ENCODE data around the gene RASGEF1B. TPM values are rescaled to one million over a fixed set of nuclear protein-coding genes. Genes with fewer than 3 reads are reported as not detected.
A peak's percentile ranks its signal among the peaks of the same experiment; 100 is the strongest.

RASGEF1B gene
- total RNA-seq, 1 donor from 2014 or later = 43.7 TPM

- H3K9me3 Mint-ChIP-seq = no peaks in the 10 kb centered on the region
- H3K27ac Mint-ChIP-seq = no peak overlapping the region
- intact Hi-C loops (cut with micrococcal nuclease) = no loop called here
- H3K36me3 Mint-ChIP-seq (ENCODE audit: low read depth) = peaks cover 97% of the 10 kb centered on the region
- no peak for ATAC-seq (ENCODE audit: low read depth)
- DNase-seq = no peak
- no peaks in the 10 kb centered on the region for H3K4me1 Mint-ChIP-seq
- ChIA-PET POLR2A (no interaction called here), CTCF (interaction anchor here (1.0 kb wide), 1 partner anchor 915 kb away, joined by 3 read pairs; no protein-coding TSS in a partner anchor)
- no peak overlapping the region for H3K4me3 Mint-ChIP-seq
- no peaks in the 10 kb centered on the region for H3K27me3 Mint-ChIP-seq
- TF ChIP-seq, protein P1, sequence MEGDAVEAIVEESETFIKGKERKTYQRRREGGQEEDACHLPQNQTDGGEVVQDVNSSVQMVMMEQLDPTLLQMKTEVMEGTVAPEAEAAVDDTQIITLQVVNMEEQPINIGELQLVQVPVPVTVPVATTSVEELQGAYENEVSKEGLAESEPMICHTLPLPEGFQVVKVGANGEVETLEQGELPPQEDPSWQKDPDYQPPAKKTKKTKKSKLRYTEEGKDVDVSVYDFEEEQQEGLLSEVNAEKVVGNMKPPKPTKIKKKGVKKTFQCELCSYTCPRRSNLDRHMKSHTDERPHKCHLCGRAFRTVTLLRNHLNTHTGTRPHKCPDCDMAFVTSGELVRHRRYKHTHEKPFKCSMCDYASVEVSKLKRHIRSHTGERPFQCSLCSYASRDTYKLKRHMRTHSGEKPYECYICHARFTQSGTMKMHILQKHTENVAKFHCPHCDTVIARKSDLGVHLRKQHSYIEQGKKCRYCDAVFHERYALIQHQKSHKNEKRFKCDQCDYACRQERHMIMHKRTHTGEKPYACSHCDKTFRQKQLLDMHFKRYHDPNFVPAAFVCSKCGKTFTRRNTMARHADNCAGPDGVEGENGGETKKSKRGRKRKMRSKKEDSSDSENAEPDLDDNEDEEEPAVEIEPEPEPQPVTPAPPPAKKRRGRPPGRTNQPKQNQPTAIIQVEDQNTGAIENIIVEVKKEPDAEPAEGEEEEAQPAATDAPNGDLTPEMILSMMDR (IDR thresholded peaks at IDR 0.05) = no peak
These were observed 26.5 kb downstream of the RASGEF1B start for GRCh38 chr4:81445196-81445595.

- DNase-seq (no peak), ATAC-seq (ENCODE audit: low read depth) (no peak)
These were observed 29.1 kb downstream of the RASGEF1B start for GRCh38 chr4:81442484-81443085.

DNA sequence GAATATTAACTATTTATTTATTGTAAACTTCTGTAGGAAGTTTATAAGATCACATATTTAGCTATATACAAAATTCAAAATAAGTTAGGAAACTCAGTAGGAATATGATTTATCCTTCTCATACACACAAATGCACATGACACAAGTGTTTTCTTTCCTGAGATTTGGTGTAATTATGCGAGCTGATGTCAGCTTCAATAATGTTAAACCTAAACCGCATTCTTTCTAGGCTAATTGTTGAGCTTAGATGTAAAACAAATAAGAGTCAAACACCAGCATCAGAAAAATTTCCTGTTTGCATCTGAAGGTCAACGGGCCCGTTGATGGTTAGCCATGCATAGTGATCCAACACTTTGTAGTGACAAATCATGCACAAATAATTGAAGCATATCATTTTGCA, 30.8 kb downstream of the RASGEF1B start:
- POLR2A ChIA-PET = interaction anchor here (1.2 kb wide), 1 partner anchor 844 kb away, joined by 3 read pairs; no protein-coding TSS in a partner anchor
- H3K9me3 Mint-ChIP-seq = no peaks in the 10 kb centered on the region
- H3K36me3 Mint-ChIP-seq (ENCODE audit: low read depth) = peaks cover 89% of the 10 kb centered on the region
- no peak for DNase-seq
- no peak overlapping the region for H3K4me3 Mint-ChIP-seq
- H3K27me3 Mint-ChIP-seq = no peaks in the 10 kb centered on the region
- CTCF ChIA-PET = interaction anchor here (1.0 kb wide), 1 partner anchor 403 kb away, joined by 3 read pairs; no protein-coding TSS in a partner anchor
- TF ChIP-seq, protein P1 (IDR thresholded peaks at IDR 0.05) = no peak
- no peaks in the 10 kb centered on the region for H3K4me1 Mint-ChIP-seq
- no peak for ATAC-seq (ENCODE audit: low read depth)
- no peak overlapping the region for H3K27ac Mint-ChIP-seq
- intact Hi-C loops (cut with micrococcal nuclease) = loop anchor here (5.0 kb wide), 1 partner anchor 34 kb away; no protein-coding TSS in a partner anchor

More at GRCh38 chr4:81442484-81443085, 29.1 kb downstream of the RASGEF1B start:
- peaks cover 97% of the 10 kb centered on the region for H3K36me3 Mint-ChIP-seq (ENCODE audit: low read depth)
- H3K4me1 Mint-ChIP-seq = no peaks in the 10 kb centered on the region
- POLR2A ChIA-PET = no interaction called here
- TF ChIP-seq, protein P1 (IDR thresholded peaks at IDR 0.05) = no peak
- intact Hi-C loops (cut with micrococcal nuclease) = loop anchor here (5.0 kb wide), 1 partner anchor 35 kb away; no protein-coding TSS in a partner anchor
- H3K27me3 Mint-ChIP-seq = no peaks in the 10 kb centered on the region
- no peak overlapping the region for H3K27ac Mint-ChIP-seq
- H3K9me3 Mint-ChIP-seq = no peaks in the 10 kb centered on the region
- CTCF ChIA-PET = interaction anchor here (1.2 kb wide), 1 partner anchor 25 kb away, joined by 4 read pairs; no protein-coding TSS in a partner anchor
- no peak overlapping the region for H3K4me3 Mint-ChIP-seq

DNA sequence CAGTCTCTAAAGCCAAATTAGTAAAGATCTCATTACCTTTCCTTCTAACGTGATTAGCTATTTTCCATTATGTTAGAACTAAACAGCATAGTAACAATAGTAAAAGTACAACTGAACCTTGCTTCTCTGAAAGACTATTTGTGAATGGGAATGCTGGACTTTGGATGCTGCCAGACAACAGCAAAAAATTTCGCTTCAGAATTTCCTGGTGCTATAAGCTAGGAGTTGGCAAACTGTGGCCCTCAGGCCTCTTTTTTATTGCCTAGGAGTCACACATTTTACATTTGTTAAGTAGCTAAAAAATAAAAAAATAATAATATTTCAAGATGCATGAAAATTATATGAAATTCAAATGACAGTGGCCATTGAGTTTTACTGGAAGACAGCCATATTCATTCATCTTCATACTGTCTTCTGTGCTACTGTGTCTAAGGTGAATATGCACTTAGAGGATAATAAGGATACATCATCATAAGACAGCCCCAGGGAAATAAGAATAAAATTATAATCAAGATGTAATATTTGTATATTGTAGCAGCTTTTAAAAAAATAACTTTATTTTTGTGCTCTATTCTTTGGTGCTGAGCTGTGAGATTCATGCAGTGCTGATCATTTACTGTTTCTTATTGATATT, 34.6 kb downstream of the RASGEF1B start:
- POLR2A ChIA-PET = no interaction called here
- ATAC-seq (ENCODE audit: low read depth) (no peak), DNase-seq (no peak)
- intact Hi-C loops (cut with micrococcal nuclease) = no loop called here
- Mint-ChIP-seq H3K4me1 (no peaks in the 10 kb centered on the region), H3K27me3 (no peaks in the 10 kb centered on the region), H3K9me3 (no peaks in the 10 kb centered on the region), H3K4me3 (no peak overlapping the region), H3K27ac (no peak overlapping the region), H3K36me3 (ENCODE audit: low read depth) (peaks cover 81% of the 10 kb centered on the region)
- TF ChIP-seq, protein P1 (IDR thresholded peaks at IDR 0.05) = no peak
- CTCF ChIA-PET = interaction anchor here (0.9 kb wide), 1 partner anchor 30 kb away, joined by 3 read pairs; no protein-coding TSS in a partner anchor

DNA sequence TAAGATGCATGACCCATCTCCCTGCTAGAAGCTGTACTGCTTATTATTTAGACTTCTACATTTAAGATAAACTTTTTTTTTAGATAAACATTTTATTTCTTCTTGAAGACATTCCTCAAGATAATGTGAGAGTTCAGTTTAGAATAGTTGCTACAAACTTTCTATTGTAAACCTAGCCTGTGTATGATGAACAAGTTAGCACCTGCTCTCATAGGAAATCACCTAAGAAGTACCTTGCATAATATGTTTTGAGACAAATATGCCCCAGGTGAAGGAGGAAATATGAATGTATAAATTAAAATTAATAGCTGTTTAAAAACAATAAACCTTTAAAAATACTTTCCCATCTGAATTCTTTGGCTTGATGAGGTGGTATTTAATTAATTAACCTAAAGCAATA, 35.6 kb downstream of the RASGEF1B start:
- Mint-ChIP-seq H3K36me3 (ENCODE audit: low read depth) (peaks cover 80% of the 10 kb centered on the region), H3K4me3 (no peak overlapping the region), H3K9me3 (no peaks in the 10 kb centered on the region), H3K27ac (peak overlapping the region; percentile 12), H3K4me1 (no peaks in the 10 kb centered on the region), H3K27me3 (no peaks in the 10 kb centered on the region)
- intact Hi-C loops (cut with micrococcal nuclease) = no loop called here
- CTCF ChIA-PET = interaction anchor here (0.9 kb wide), 1 partner anchor 31 kb away, joined by 3 read pairs; no protein-coding TSS in a partner anchor
- TF ChIP-seq, protein P1 (IDR thresholded peaks at IDR 0.05) = no peak
- POLR2A ChIA-PET = no interaction called here
- no peak for DNase-seq
- ATAC-seq (ENCODE audit: low read depth) = no peak
